NCI-H2227 (cell line): ENCODE results near the gene PRKCE.
A peak's percentile ranks its signal among the peaks of the same experiment; 100 is the strongest.

Experiments
- DNase-seq: peaks from one replicate; lab custom pipeline; 2025; ENCODE audit not compliant: unreplicated experiment; lab: John Stamatoyannopoulos, UW

Gene PRKCE

GRCh38 chr2:45631319-45631718, 20.2 kb upstream of the PRKCE start:
- no peak for DNase-seq

- DNase-seq = no peak
These were observed 19.5 kb upstream of the PRKCE start for GRCh38 chr2:45631955-45632354.

GRCh38 chr2:45634223-45634622, 17.3 kb upstream of the PRKCE start:
- no peak for DNase-seq

- DNase-seq = no peak
These were observed 15.5 kb upstream of the PRKCE start for GRCh38 chr2:45636008-45636407.

- DNase-seq = no peak
These were observed 14.0 kb upstream of the PRKCE start for GRCh38 chr2:45637440-45637839.

GRCh38 chr2:45640576-45640975, 10.9 kb upstream of the PRKCE start:
- no peak for DNase-seq

GRCh38 chr2:45643095-45643494, 8.4 kb upstream of the PRKCE start:
- DNase-seq = peak; percentile 24

- peak; percentile 88 for DNase-seq
These were observed 7.6 kb upstream of the PRKCE start for GRCh38 chr2:45643543-45644542.

GRCh38 chr2:45646289-45646688, 5.2 kb upstream of the PRKCE start:
- DNase-seq = no peak

- no peak for DNase-seq
These were observed 4.1 kb upstream of the PRKCE start for GRCh38 chr2:45647356-45647755.

- no peak for DNase-seq
These were observed 3.4 kb upstream of the PRKCE start for GRCh38 chr2:45647986-45648520.

GRCh38 chr2:45648636-45649035, 2.8 kb upstream of the PRKCE start:
- no peak for DNase-seq

GRCh38 chr2:45649462-45649857, 2.0 kb upstream of the PRKCE start:
- peak; percentile 21 for DNase-seq

- peak; percentile 52 for DNase-seq
These were observed 1.3 kb upstream of the PRKCE start for GRCh38 chr2:45649858-45650811.

- peak; percentile 93 for DNase-seq
These were observed 542 bp upstream of the PRKCE start for GRCh38 chr2:45650851-45651414.

GRCh38 chr2:45652090-45653031, 886 bp downstream of the PRKCE start:
- DNase-seq = peak; percentile 40

GRCh38 chr2:45653122-45653913, 1.8 kb downstream of the PRKCE start:
- DNase-seq = no peak

GRCh38 chr2:45654250-45654649, 2.8 kb downstream of the PRKCE start:
- DNase-seq = no peak

GRCh38 chr2:45661828-45662227, 10.4 kb downstream of the PRKCE start:
- no peak for DNase-seq
